Activated CD8-positive, alpha-beta T cell treated with anti-CD3 and anti-CD28 coated beads for 36 hours (primary cell): Measurements from ENCODE around the gene ASF1B. TPM values are rescaled to one million over a fixed set of nuclear protein-coding genes. Genes with fewer than 3 reads are reported as not detected.
A peak's percentile ranks its signal among the peaks of the same experiment; 100 is the strongest.

Experiments used
- ATAC-seq: fragments of 200-7000 bp; cut with Tn5 transposase; one replicate; pipeline ENCODE4 v1.10.0; 2021; ENCODE audit warnings: mild to moderate bottlenecking, moderate library complexity
- CTCF ChIA-PET: fragments of 350-600 bp; sonication (Branson Sonifier 250); formaldehyde crosslinking; loops from one replicate; lab custom pipeline; 2021; ENCODE audit warnings: antibody characterized with exemption; lab: Charles Lee
- POLR2A ChIA-PET: fragments of 350-600 bp; sonication (Branson Sonifier 250); formaldehyde crosslinking; loops from one replicate; lab custom pipeline; 2021; ENCODE audit warnings: antibody characterized with exemption; lab: Charles Lee
- DNase-seq: peaks from one replicate; pipeline ENCODE4 v3.0.0-alpha.2; 2020
- H3K27ac Mint-ChIP-seq: one replicate; pipeline ENCODE4 v1.8.0; 2021; ENCODE audit warnings: mild to moderate bottlenecking, mixed read lengths
- H3K27me3 Mint-ChIP-seq: one replicate; pipeline ENCODE4 v1.8.0; 2021; ENCODE audit warnings: mixed read lengths
- H3K36me3 Mint-ChIP-seq: one replicate; pipeline ENCODE4 v1.8.0; 2021; ENCODE audit warnings: low read depth, mixed read lengths
- H3K4me1 Mint-ChIP-seq: one replicate; pipeline ENCODE4 v1.8.0; 2021; ENCODE audit warnings: low read depth, mixed read lengths
- H3K4me3 Mint-ChIP-seq: one replicate; pipeline ENCODE4 v1.8.0; 2021; ENCODE audit warnings: mild to moderate bottlenecking, moderate library complexity, mixed read lengths
- H3K9me3 Mint-ChIP-seq: one replicate; pipeline ENCODE4 v1.8.0; 2021; ENCODE audit warnings: mixed read lengths
- CTCF ChIP-seq: fragments of 200-600 bp; IDR thresholded peaks from one replicate; pipeline ENCODE4 v1.8.0; 2022; ENCODE audit warnings: antibody characterized with exemption, mild to moderate bottlenecking
- intact Hi-C: fragments of 100-400 bp; cut with micrococcal nuclease; formaldehyde crosslinking; loops from one replicate; pipeline ENCODE4 v1.10.0; 2022
- total RNA-seq, 2 experiments: library from RNA; stranded (reverse); gene quantifications; one replicate each; pipeline ENCODE4 v1.2.3, GENCODE V29; 2021

Gene ASF1B
- total RNA-seq, 2 experiments from 2014 or later, result 53.5 to 55.3 TPM

DNA sequence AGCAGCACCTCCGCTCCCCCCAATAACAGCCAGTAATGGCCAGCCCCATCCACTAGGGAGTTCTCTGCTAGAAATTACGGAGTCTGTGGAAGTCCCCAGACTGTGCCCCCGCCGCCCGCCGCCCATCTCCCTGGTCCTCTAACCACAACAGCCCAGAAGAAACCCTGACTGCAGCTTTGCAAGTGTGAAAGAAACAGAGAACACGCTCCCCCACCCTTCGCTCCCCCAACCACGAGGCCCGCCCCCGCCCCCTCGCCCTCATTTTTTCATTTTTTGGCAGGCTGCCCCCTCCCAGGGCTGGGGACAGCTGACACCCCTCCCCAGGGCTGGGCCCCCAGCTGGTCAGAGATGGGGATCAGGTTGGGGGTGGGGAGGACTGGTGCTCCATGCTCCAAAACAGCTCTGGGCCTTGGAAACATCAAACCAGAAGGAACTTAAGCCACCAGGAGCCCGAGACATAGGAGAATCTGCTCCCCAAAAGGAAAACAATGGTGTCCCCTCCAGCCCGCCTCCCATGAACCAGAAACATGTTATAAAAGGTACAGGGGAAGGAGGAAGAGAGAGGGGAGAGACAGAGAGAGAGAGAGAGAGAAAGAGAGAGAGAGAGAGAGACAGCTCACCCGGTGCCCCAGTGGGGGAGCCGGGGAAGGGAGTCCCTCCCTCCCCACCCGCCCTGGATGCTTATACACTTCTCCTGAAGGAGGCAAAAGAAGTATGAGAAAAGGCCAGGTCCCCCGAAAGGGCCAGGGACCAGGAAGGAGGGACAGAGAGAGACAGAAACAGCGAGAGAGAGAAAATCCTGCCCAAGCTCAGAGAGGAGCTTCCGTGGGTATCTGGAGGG lies 29.8 kb upstream of the ASF1B start:
- TF ChIP-seq CTCF, result no peak
- CTCF ChIA-PET, result interaction anchor here (0.7 to 2.0 kb wide), 3 partner anchors 182 to 548 kb away, joined by 3 to 6 read pairs (median 4); no protein-coding TSS in a partner anchor
- ATAC-seq, result peak; percentile 25
- no peaks in the 10 kb centered on the region for H3K9me3 Mint-ChIP-seq
- no peaks in the 10 kb centered on the region for H3K27me3 Mint-ChIP-seq
- peaks cover 16% of the 10 kb centered on the region for H3K36me3 Mint-ChIP-seq
- intact Hi-C loops, result no loop called here
- H3K4me3 Mint-ChIP-seq, result peak overlapping the region; percentile 64
- POLR2A ChIA-PET, result no interaction called here
- H3K4me1 Mint-ChIP-seq, result peaks cover 18% of the 10 kb centered on the region
- H3K27ac Mint-ChIP-seq, result peak overlapping the region; percentile 68
- DNase-seq, result peak; percentile 51

DNA sequence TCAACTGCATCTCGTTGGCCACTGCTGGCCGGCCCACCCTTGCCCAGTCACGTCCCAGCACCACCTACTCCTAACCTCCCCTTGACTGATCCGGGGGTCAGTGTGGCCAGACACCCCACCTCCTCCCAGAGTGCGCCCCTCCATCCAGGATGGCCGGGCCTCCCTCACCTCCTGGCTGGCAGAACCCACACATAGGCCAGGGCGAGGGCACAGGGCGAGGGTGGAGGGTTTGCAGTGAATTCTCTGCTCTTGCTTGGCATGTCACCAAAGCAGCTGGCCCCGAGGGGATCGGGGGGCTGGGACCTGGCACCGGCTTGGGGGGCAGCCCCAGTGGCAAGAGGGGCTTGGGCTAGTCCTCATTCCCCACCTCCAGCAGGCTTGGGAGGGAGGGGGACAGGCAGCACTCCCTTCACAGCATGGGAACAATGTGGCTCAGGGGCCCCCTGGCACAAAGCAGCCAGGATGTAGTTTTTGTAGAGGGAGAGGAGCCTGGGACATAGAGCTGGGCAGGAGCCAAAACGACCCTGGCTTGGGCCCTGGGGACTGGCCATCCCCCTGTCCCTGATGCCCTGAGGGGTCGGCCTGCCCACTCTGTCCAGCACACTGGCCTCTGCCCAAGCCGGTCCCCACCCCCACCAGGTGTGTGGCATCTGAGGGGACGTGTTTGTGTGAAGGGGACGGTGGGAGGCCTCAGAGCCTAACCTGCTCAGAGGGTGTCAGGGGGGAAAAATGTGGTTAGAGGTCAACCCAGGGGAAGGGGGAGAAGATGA lies 28.5 kb upstream of the ASF1B start:
- H3K4me1 Mint-ChIP-seq, result peaks cover 18% of the 10 kb centered on the region
- intact Hi-C loops, result no loop called here
- peaks cover 6% of the 10 kb centered on the region for H3K36me3 Mint-ChIP-seq
- DNase-seq, result no peak
- CTCF ChIA-PET, result interaction anchor here (2.0 kb wide), 1 partner anchor 183 kb away, joined by 6 read pairs; no protein-coding TSS in a partner anchor
- POLR2A ChIA-PET, result interaction anchor here (0.5 to 0.8 kb wide), 2 partner anchors 16 to 84 kb away, joined by 3 read pairs; no protein-coding TSS in a partner anchor
- ATAC-seq, result no peak
- H3K27ac Mint-ChIP-seq, result no peak overlapping the region
- no peak overlapping the region for H3K4me3 Mint-ChIP-seq
- H3K27me3 Mint-ChIP-seq, result no peaks in the 10 kb centered on the region
- H3K9me3 Mint-ChIP-seq, result no peaks in the 10 kb centered on the region
- no peak for TF ChIP-seq CTCF

GRCh38 chr19:14164082-14164481 lies 27.7 kb upstream of the ASF1B start:
- CTCF ChIA-PET, result no interaction called here
- peaks cover 2% of the 10 kb centered on the region for H3K36me3 Mint-ChIP-seq
- peaks cover 18% of the 10 kb centered on the region for H3K4me1 Mint-ChIP-seq
- no peaks in the 10 kb centered on the region for H3K9me3 Mint-ChIP-seq
- no peak for ATAC-seq
- no peak overlapping the region for H3K4me3 Mint-ChIP-seq
- intact Hi-C loops, result no loop called here
- no peak overlapping the region for H3K27ac Mint-ChIP-seq
- POLR2A ChIA-PET, result no interaction called here
- no peak for TF ChIP-seq CTCF
- DNase-seq, result no peak
- H3K27me3 Mint-ChIP-seq, result no peaks in the 10 kb centered on the region

GRCh38 chr19:14162871-14163297 lies 26.5 kb upstream of the ASF1B start:
- no peaks in the 10 kb centered on the region for H3K27me3 Mint-ChIP-seq
- H3K4me3 Mint-ChIP-seq, result no peak overlapping the region
- ChIA-PET POLR2A (no interaction called here), CTCF (no interaction called here)
- DNase-seq, result no peak
- H3K9me3 Mint-ChIP-seq, result no peaks in the 10 kb centered on the region
- H3K36me3 Mint-ChIP-seq, result peaks cover 2% of the 10 kb centered on the region
- no peak overlapping the region for H3K27ac Mint-ChIP-seq
- intact Hi-C loops, result no loop called here
- ATAC-seq, result no peak
- H3K4me1 Mint-ChIP-seq, result peaks cover 18% of the 10 kb centered on the region
- no peak for TF ChIP-seq CTCF
